Measurements from ENCODE around the gene NT5DC2. TPM values are rescaled to one million over a fixed set of nuclear protein-coding genes. Genes with fewer than 3 reads are reported as not detected.

Gene NT5DC2
- total RNA-seq, 1 experiment from 2014 or later = 130 TPM

DNA sequence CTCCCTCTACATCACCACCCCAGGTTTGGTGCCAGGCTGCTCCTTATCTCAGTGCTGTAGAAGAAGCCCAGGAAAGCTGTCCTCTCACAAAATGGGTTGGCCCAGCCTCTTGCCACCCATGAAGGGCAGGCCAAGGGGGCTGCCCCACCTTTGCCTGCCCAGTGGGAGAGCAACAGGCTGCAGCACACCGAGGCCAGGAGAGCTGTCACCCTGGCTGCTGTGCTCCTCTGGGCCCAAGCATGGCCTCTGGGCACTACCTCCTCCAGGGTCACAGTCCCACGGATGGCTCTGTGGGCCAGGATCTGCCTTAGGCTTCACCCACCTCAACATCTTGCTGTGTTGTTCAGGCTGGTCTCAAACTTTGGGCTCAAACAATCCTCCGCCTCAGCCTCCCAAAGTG is 44.9 kb downstream of the NT5DC2 start:
- no peak for DNase-seq (ENCODE audit: low read depth)

DNA sequence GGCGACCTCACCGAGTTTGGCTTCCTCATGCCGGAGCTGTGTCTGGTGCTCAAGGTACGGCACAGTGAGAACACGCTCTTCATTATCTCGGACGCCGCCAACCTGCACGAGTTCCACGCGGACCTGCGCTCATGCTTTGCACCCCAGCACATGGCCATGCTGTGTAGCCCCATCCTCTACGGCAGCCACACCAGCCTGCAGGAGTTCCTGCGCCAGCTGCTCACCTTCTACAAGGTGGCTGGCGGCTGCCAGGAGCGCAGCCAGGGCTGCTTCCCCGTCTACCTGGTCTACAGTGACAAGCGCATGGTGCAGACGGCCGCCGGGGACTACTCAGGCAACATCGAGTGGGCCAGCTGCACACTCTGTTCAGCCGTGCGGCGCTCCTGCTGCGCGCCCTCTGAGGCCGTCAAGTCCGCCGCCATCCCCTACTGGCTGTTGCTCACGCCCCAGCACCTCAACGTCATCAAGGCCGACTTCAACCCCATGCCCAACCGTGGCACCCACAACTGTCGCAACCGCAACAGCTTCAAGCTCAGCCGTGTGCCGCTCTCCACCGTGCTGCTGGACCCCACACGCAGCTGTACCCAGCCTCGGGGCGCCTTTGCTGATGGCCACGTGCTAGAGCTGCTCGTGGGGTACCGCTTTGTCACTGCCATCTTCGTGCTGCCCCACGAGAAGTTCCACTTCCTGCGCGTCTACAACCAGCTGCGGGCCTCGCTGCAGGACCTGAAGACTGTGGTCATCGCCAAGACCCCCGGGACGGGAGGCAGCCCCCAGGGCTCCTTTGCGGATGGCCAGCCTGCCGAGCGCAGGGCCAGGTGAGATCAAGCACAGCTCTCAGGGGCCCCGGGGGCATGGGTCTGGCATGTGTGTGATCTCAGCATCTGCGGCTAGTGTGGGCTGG is 45.6 kb downstream of the NT5DC2 start:
- DNase-seq (ENCODE audit: low read depth) = no peak

DNA sequence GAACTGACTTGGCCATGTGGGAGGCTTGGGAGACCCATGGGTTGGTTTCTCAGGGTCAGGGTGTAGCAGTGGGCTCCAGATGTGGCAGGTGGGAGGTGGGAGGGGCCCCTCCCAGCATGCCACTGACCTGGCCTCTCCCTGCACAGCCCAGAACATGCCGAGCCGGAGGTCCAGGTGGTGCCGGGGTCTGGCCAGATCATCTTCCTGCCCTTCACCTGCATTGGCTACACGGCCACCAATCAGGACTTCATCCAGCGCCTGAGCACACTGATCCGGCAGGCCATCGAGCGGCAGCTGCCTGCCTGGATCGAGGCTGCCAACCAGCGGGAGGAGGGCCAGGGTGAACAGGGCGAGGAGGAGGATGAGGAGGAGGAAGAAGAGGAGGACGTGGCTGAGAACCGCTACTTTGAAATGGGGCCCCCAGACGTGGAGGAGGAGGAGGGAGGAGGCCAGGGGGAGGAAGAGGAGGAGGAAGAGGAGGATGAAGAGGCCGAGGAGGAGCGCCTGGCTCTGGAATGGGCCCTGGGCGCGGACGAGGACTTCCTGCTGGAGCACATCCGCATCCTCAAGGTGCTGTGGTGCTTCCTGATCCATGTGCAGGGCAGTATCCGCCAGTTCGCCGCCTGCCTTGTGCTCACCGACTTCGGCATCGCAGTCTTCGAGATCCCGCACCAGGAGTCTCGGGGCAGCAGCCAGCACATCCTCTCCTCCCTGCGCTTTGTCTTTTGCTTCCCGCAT is 46.4 kb downstream of the NT5DC2 start:
- DNase-seq (ENCODE audit: low read depth) = no peak

DNA sequence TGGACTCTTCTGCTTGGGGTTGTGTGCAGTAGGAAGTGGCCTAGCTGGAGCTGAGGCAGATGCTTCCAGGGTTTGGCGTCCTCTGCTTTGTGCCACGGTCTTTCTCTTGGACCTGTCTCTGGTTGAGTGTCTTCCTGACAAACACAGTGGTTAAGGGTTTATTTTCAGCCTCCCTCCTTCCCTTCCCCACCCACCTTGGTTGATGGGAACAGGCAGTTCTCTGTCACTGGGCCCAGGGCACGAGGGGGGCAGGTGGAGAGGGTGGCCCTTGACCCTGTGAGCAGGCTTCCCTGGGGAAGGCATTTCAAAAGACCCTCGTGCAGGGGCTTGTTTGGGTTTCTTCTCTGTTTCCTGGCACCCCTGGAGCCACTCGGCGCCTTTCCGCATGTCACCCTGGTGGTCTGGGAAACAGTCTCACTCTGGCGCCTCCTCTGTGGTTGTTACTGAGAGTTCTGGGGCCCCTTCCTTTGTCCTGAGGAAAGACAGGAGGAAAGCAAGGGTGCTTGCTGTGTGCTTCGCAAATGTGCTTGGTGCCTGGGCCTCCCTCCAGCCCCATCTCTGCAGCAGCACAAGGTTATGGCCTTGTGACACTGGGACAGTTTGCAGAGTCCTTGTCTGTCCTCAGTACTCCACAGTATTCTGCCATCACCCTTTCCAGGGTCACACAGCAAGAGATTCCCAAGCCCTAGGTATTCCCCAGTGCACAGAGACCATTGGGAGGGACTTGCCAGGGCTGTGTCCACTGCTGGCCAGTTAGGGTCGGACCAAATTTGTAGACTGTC is 48.8 kb downstream of the NT5DC2 start:
- DNase-seq (ENCODE audit: low read depth) = no peak

DNA sequence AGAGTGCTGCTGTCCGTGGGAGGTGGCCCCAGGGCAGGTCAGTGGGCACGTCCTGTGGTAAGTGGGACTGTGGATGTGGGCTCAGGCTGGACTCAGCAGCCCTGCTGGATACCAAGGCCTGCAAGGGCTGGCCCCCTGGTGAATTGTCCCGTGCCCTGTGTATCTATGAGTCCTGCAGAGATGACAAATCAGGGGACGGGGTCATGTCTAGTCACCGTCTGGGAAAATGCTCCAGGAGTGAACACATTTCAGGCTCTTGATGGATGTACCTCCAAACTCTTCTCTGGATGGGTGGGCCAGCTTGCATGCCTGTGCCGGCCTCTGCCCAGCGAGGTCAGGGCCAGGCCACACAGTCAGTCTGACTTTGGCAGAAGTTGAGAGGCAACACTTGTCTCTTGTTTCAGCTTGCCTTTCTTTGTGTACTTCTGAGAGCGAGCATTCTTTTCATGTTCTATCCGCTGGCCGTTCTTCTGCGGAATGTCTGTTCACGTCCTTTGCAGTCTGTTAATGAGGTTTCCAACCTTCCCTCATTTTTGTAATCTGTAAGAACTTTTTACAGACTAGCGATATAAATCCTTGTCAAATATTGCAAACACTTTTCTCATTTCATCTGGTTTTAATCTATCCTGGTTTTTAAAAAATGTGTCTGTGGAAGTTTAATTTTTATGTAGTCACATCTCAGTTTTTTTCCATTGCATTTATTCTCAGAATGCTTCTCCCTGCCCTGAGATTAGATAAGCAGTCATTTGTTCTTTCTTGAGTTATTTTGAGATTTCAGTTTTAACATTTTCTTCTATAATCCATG is 49.9 kb downstream of the NT5DC2 start:
- peak; percentile 20 for DNase-seq (ENCODE audit: low read depth)

DNA sequence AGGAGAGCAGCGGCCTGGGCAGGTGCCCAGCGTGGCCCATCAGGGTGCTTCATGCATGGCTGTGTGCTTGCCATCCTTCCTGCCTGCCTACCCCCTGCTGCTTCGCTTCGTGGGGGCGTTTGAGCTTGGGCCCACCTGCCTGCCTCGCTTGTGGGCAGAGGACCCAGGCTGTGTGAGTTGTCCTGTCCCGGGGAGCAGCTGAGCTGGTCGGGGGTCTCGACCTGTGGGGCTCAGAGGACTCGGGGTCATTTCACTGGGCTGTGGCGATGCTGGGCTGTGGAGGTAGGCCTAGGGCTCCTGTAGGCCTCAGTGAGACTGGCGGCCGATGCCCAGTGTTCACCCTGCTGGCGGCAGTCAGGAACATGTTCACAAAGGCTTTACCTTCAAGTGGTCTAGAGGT is 50.6 kb downstream of the NT5DC2 start:
- no peak for DNase-seq (ENCODE audit: low read depth)

DNA sequence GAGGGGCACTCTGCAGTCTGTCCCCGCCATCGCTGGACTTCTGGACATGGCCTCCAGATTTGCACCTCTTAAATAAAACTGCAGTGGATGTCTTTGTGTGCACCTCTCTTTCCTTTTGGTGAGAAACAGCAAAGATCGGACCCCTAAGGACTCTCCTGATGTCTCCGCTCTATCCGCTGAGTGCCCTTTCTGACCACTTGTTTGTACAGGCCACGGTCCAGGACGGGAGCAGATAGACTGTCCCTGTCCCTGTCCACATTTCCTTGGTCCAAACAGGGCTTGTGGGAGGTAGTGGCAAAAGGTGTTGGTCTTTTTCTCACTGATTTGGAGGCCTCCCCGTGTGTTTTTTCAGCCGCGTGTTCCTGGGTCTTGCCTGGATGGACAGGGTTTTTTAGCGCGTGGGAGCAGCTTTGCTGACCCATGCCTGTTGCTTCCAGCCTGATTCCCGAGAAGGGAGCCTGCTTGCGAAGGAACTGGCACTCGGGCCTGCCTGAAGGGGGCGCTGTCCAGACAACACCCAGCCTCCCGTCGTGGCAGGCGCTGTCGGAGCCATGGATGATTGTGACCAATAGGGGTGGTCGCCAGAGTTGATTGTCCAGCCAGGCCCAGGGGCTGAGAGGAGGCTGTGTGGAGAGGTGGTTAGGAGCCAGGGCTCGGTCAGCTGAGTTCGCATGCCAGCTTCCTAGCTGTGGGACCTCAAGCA is 51.7 kb downstream of the NT5DC2 start:
- no peak for DNase-seq (ENCODE audit: low read depth)

DNA sequence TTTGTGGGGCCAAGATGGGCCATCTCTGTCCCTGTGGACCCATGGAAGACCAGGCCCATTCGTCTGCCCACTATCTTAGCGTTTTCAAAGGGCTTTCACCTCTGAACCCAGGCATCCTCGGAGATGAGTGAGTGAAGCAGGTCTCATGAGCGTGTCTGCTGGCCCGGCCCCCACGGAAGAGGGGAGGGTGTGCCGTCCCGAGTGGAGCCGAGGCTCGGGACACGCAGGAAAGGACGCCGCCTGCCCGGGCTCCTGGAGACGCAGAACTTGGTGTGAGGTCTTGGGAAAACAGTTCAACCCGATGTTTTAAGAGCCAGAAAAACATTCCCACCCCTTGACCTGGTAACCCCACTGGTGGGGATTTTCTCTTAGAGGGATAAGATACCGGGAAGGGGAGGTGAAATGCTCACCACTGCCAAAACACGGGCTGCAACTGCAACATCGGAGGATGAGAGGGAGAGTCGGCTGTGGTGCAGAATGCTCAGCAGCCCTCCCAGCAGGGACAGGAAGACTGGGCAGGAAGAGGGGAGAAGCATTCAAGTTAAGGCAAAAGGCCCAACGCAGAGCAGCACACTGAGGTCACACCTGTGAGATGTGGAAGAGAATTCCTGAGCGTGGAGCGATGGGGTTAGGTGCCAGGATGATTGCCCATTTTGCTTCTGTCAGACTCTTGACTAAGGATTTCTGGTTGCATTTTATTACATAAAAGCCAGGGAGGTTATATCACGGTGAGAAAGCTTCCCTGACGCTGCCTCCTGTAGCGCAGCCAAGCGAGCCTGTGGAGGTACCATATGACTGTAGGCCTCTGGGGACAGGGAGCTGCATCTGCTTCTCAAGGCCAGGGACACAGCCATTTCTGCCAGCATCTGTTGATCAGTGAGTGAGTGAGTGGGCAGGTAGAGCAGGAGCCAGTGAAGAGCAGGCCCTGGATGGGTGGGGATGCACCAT is 52.6 kb downstream of the NT5DC2 start:
- no peak for DNase-seq (ENCODE audit: low read depth)

DNA sequence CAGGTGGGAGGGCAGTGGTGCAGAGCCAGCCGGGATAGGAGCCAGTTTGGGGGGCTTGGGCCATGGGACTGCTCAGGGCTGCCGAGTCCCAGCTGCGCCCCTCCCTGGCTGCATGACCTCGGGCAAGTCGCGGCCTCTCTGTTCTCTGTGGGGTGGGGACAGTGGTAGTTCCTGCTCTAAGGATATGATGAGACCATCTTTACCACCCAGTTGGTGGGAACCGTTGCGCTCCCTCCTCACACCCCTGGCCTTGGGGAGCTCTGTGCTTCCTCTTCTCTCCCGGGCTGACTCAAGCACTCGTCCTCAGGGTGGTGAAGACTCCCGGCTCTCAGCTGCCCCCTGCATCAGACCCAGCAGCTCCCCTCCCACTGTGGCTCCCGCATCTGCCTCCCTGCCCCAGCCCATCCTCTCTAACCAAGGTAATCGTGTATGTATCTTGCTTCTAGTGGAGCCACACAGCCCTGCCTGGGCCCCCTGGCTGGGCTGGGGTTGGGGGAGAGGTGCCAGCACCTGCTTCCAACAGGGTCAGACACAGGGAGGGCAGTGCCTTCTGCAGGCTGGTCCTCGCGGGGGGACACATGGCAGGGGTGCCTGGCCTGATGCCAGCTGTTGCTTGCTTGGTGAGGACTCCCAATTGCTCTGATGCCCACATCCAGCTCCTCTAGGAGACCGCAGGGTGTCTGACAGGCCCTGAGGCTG is 53.6 kb downstream of the NT5DC2 start:
- DNase-seq (ENCODE audit: low read depth) = no peak

DNA sequence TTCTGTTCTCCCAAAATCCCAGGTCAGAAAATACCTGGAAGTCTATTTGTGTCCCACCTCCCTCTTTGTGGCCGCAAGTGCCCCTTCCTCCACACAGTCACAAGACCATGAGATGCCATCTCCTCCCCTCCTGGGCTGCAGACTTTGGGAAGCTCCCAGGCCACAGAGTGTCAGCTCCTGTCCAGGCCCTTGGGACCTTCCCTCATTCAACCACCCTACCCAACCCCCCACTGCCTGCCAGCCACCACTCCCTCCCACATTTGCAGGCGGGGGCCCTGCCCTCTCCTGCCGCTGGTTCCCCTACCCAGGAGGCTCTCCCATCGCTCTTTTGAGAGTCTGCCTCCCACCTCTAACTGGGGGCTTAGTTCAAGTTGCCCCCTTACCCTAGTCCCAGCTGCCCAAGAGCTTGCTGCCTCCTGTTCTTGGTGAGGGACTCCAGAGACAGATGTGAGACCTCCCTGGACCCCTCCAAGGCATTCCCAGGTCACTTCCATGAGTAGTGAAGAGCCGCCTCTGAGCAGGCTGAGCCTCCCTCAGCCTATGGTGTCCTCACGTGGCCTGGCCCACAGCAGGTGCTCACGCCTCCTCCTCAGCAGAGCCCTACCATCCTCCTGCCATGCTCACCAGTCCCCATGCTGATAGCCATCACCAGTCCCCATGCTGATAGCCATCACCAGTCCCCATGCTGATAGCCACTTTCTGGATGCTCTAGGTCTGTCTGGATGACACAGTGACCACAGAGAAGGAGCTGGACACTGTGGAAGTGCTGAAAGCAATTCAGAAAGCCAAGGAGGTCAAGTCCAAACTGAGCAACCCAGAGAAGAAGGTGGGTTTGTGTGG is 54.4 kb downstream of the NT5DC2 start:
- DNase-seq (ENCODE audit: low read depth) = no peak

DNA sequence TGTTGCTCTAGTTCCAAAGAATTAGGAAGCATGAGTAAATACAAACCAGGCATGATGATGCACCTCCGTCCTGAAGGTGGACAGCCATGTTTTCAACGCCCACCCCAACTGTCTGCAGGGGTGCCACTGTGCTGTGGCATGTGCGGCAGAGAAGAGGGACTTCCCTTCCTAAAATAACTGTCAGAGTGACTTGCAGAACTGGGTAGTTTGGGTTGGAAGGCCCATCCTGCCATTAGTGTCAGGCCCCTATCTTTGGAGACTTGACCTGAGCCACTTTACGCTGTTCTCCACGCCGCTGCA is 55.9 kb downstream of the NT5DC2 start:
- DNase-seq (ENCODE audit: low read depth) = no peak

DNA sequence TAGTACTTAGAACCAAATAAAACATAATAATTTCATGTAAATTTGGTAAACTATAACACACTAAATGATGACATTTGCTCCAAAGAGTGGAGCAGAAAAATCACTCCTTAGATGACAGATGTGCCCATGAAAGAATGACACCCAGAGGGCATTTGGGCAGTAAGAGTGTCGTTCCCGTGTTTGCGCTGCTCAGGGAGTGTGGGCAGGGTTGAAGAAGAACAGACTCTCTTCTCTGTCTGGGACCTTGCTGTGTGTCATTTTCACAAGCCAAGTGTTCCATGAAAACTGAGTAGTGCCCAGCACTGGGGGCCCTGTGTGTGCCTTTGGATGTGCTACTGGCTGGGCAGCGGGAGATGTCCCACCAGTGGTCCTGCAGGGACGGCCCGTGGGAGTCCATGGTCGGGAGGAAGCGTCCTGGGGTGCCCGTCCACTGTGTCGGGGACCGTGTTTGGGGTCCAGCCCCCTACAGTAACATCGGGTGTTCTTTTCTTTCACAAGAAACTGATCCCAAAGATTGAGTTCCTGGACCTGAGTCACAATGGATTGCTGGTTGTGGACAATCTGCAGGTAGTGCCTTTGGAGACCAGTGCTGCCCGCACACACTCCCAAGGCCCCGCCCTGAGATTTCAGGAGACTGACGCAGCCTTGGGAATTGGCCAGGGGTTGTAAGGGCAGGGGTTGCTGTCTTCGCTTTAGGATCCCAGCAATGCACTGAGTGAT is 56.4 kb downstream of the NT5DC2 start:
- no peak for DNase-seq (ENCODE audit: low read depth)

Other genes with a start within 250 kb of the NT5DC2 start
- 4.6 and 6.4 TPM in 2 replicates for gene GLYCTK, start 246.0 kb downstream of the NT5DC2 start, total RNA-seq (2014; rRNA removed; shearing (Covaris generic))
- gene DNAH1, start 217.5 kb downstream of the NT5DC2 start, total RNA-seq (2014; rRNA removed; shearing (Covaris generic)) = 0.48 and 0.78 TPM in 2 replicates
- gene BAP1, start 123.8 kb downstream of the NT5DC2 start, total RNA-seq (2014; rRNA removed; shearing (Covaris generic)) = 50.3 and 57.7 TPM in 2 replicates
- gene PHF7, start 123.2 kb downstream of the NT5DC2 start, total RNA-seq (2014; rRNA removed; shearing (Covaris generic)) = 5.4 and 10.8 TPM in 2 replicates
- gene SEMA3G, start 88.8 kb downstream of the NT5DC2 start, total RNA-seq (2014; rRNA removed; shearing (Covaris generic)) = 0.10 and 0.12 TPM in 2 replicates
- not detected in 2 replicates for gene TNNC1, start 79.8 kb downstream of the NT5DC2 start, total RNA-seq (2014; rRNA removed; shearing (Covaris generic))
- 20.9 and 21.4 TPM in 2 replicates for gene NISCH, start 78.3 kb downstream of the NT5DC2 start, total RNA-seq (2014; rRNA removed; shearing (Covaris generic))
- gene STAB1, start 38.5 kb downstream of the NT5DC2 start, total RNA-seq (2014; rRNA removed; shearing (Covaris generic)) = under 0.01 TPM in 2 replicates
- 13.0 and 14.0 TPM in 2 replicates for gene UQCC5, start 2.7 kb upstream of the NT5DC2 start, total RNA-seq (2014; rRNA removed; shearing (Covaris generic))
- gene PBRM1, start 152.1 kb upstream of the NT5DC2 start, total RNA-seq (2014; rRNA removed; shearing (Covaris generic)) = 38.9 and 51.4 TPM in 2 replicates
- 129 and 147 TPM in 2 replicates for gene GNL3, start 152.2 kb upstream of the NT5DC2 start, total RNA-seq (2014; rRNA removed; shearing (Covaris generic))
- gene GLT8D1, start 171.9 kb upstream of the NT5DC2 start, total RNA-seq (2014; rRNA removed; shearing (Covaris generic)) = 107 and 130 TPM in 2 replicates
- gene SPCS1, start 172.2 kb upstream of the NT5DC2 start, total RNA-seq (2014; rRNA removed; shearing (Covaris generic)) = 209 and 214 TPM in 2 replicates
- gene NEK4, start 237.1 kb upstream of the NT5DC2 start, total RNA-seq (2014; rRNA removed; shearing (Covaris generic)) = 17.7 and 21.3 TPM in 2 replicates
- not detected in 2 replicates for gene ITIH1, start 243.7 kb upstream of the NT5DC2 start, total RNA-seq (2014; rRNA removed; shearing (Covaris generic))